Skeletal muscle tissue (tissue), 4 donors: Measurements from ENCODE around the gene CD59. TPM values are rescaled to one million over a fixed set of nuclear protein-coding genes. Genes with fewer than 3 reads are reported as not detected.

Experiments
- H3K27ac ChIP-seq: one replicate; pipeline ENCODE4 v1.7.0; 2013; ENCODE audit warnings: mild to moderate bottlenecking, low read depth, low read length, inconsistent platforms
- H3K27me3 ChIP-seq, 3 donors: one replicate each; pipeline ENCODE4 v1.7.0; 2013; ENCODE audit warnings: low read length in 3 of 3; ENCODE audit not compliant: control insufficient read depth in 3 of 3, insufficient read depth in 3 of 3
- H3K36me3 ChIP-seq, 3 donors: one replicate each; pipeline ENCODE4 v1.7.0; 2013; ENCODE audit warnings: low read length in 3 of 3; ENCODE audit not compliant: control insufficient read depth in 3 of 3, insufficient read depth in 3 of 3
- H3K4me1 ChIP-seq, 3 donors: one replicate each; pipeline ENCODE4 v1.7.0; 2013; ENCODE audit warnings: low read length in 3 of 3, mild to moderate bottlenecking in 3 of 3; ENCODE audit not compliant: control insufficient read depth in 3 of 3, insufficient read depth in 3 of 3
- H3K4me3 ChIP-seq, 3 donors: one replicate each; pipeline ENCODE4 v1.7.0; 2013; ENCODE audit warnings: low read length in 3 of 3
- H3K9ac ChIP-seq, 3 donors: one replicate each; pipeline ENCODE4 v1.7.0; 2013; ENCODE audit warnings: low read length in 3 of 3, mild to moderate bottlenecking in 3 of 3, moderate library complexity in 2 of 3, low read depth in 1 of 3
- H3K9me3 ChIP-seq, 3 donors: one replicate each; pipeline ENCODE4 v1.7.0; 2013; ENCODE audit warnings: low read length in 3 of 3; ENCODE audit not compliant: control insufficient read depth in 3 of 3
- total RNA-seq: library from RNA; depleted of rRNA; stranded (reverse); fragments of >200 nt; gene quantifications from one replicate; pipeline ENCODE4 v1.2.3, GENCODE V29; 2014
- donor health status: Osteomylitis.

The CD59 gene
- total RNA-seq, 1 donor from 2014 or later = 64.7 TPM

GRCh38 chr11:33697997-33698396 is 38.2 kb downstream of the CD59 start:
- Histone ChIP-seq H3K27ac (no peak overlapping the region), H3K4me1 (peaks cover 48 to 66% (median 64%) of the 10 kb centered on the region in 3 donors), H3K27me3 (no peaks in the 10 kb centered on the region), H3K36me3 (no peaks in the 10 kb centered on the region), H3K9me3 (no peaks in the 10 kb centered on the region), H3K9ac (no peak overlapping the region), H3K4me3 (no peak overlapping the region)

- Histone ChIP-seq H3K4me1 (peaks cover 50 to 70% (median 67%) of the 10 kb centered on the region in 3 donors), H3K27ac (no peak overlapping the region), H3K27me3 (no peaks in the 10 kb centered on the region)
These were observed 39.1 kb downstream of the CD59 start for GRCh38 chr11:33696931-33697638.

GRCh38 chr11:33696411-33696810 is 39.8 kb downstream of the CD59 start:
- Histone ChIP-seq H3K4me3 (no peak overlapping the region), H3K4me1 (peaks cover 50 to 69% (median 67%) of the 10 kb centered on the region in 3 donors), H3K27ac (no peak overlapping the region), H3K36me3 (no peaks in the 10 kb centered on the region), H3K9ac (no peak overlapping the region), H3K9me3 (no peaks in the 10 kb centered on the region), H3K27me3 (no peaks in the 10 kb centered on the region)

More at GRCh38 chr11:33696931-33697638, 39.1 kb downstream of the CD59 start:
- H3K4me3 ChIP-seq = no peak overlapping the region
- H3K36me3 ChIP-seq = no peaks in the 10 kb centered on the region
- no peaks in the 10 kb centered on the region for H3K9me3 ChIP-seq
- H3K9ac ChIP-seq = no peak overlapping the region

- Histone ChIP-seq H3K9ac (peak overlapping the region in 1 of 3 donors; percentile 64), H3K4me3 (no peak overlapping the region), H3K27me3 (no peaks in the 10 kb centered on the region), H3K4me1 (peaks cover 55 to 69% (median 68%) of the 10 kb centered on the region in 3 donors), H3K36me3 (no peaks in the 10 kb centered on the region), H3K9me3 (no peaks in the 10 kb centered on the region), H3K27ac (peak overlapping the region; percentile 82)
These were observed 41.1 kb downstream of the CD59 start for GRCh38 chr11:33695051-33695566.

- Histone ChIP-seq H3K36me3 (no peaks in the 10 kb centered on the region), H3K27me3 (no peaks in the 10 kb centered on the region), H3K27ac (peak overlapping the region; percentile 82), H3K4me3 (no peak overlapping the region), H3K9me3 (no peaks in the 10 kb centered on the region), H3K4me1 (peaks cover 50 to 68% (median 63%) of the 10 kb centered on the region in 3 donors), H3K9ac (peak overlapping the region in 1 of 3 donors; percentile 64)
These were observed 41.7 kb downstream of the CD59 start for GRCh38 chr11:33694346-33695050.

- no peaks in the 10 kb centered on the region for H3K9me3 ChIP-seq
- H3K9ac ChIP-seq = peak overlapping the region in 1 of 3 donors; percentile 55
- peaks cover 50 to 65% (median 63%) of the 10 kb centered on the region in 3 donors for H3K4me1 ChIP-seq
- no peaks in the 10 kb centered on the region for H3K36me3 ChIP-seq
- H3K4me3 ChIP-seq = no peak overlapping the region
- H3K27me3 ChIP-seq = no peaks in the 10 kb centered on the region
- H3K27ac ChIP-seq = peak overlapping the region; percentile 82
These were observed 43.7 kb downstream of the CD59 start for GRCh38 chr11:33692541-33692940.

- Histone ChIP-seq H3K4me3 (peak overlapping the region in 1 of 3 donors; percentile 16), H3K27me3 (no peaks in the 10 kb centered on the region), H3K36me3 (no peaks in the 10 kb centered on the region), H3K4me1 (peaks cover 46 to 61% (median 59%) of the 10 kb centered on the region in 3 donors), H3K9me3 (no peaks in the 10 kb centered on the region), H3K9ac (peak overlapping the region in 2 of 3 donors; percentile 27 to 55), H3K27ac (peak overlapping the region; percentile 82)
These were observed 44.2 kb downstream of the CD59 start for GRCh38 chr11:33692013-33692504.

GRCh38 chr11:33691066-33691864 is 45.0 kb downstream of the CD59 start:
- no peak overlapping the region for H3K4me3 ChIP-seq
- H3K4me1 ChIP-seq = peaks cover 43 to 53% (median 51%) of the 10 kb centered on the region in 3 donors
- no peaks in the 10 kb centered on the region for H3K9me3 ChIP-seq
- H3K27ac ChIP-seq = peak overlapping the region; percentile 82
- H3K27me3 ChIP-seq = no peaks in the 10 kb centered on the region
- H3K36me3 ChIP-seq = no peaks in the 10 kb centered on the region
- peak overlapping the region; percentile 8 to 55 (median 28) for H3K9ac ChIP-seq

- peak overlapping the region; percentile 82 for H3K27ac ChIP-seq
- no peaks in the 10 kb centered on the region for H3K36me3 ChIP-seq
- peak overlapping the region in 1 of 3 donors; percentile 9 for H3K9ac ChIP-seq
- H3K4me1 ChIP-seq = peaks cover 39 to 45% (median 43%) of the 10 kb centered on the region in 3 donors
- no peaks in the 10 kb centered on the region for H3K27me3 ChIP-seq
- no peaks in the 10 kb centered on the region for H3K9me3 ChIP-seq
- no peak overlapping the region for H3K4me3 ChIP-seq
These were observed 45.7 kb downstream of the CD59 start for GRCh38 chr11:33690290-33691065.
